ENCODE data around the gene IFI27L1.

The IFI27L1 gene

GRCh38 chr14:94132285-94132887, 51.3 kb downstream of the IFI27L1 start:
- no peak for DNase-seq (ENCODE audit: low spot score)

- DNase-seq (ENCODE audit: low spot score), result no peak
Observed at GRCh38 chr14:94135476-94135875, 54.4 kb downstream of the IFI27L1 start.

GRCh38 chr14:94136575-94137331, 55.6 kb downstream of the IFI27L1 start:
- DNase-seq (ENCODE audit: low spot score), result peak; percentile 83

GRCh38 chr14:94138251-94138650, 57.1 kb downstream of the IFI27L1 start:
- no peak for DNase-seq (ENCODE audit: low spot score)

GRCh38 chr14:94139006-94139405, 57.9 kb downstream of the IFI27L1 start:
- DNase-seq (ENCODE audit: low spot score), result no peak

GRCh38 chr14:94139421-94139820, 58.3 kb downstream of the IFI27L1 start:
- DNase-seq (ENCODE audit: low spot score), result no peak

GRCh38 chr14:94142247-94142646, 61.1 kb downstream of the IFI27L1 start:
- no peak for DNase-seq (ENCODE audit: low spot score)

- no peak for DNase-seq (ENCODE audit: low spot score)
Observed at GRCh38 chr14:94142836-94143235, 61.7 kb downstream of the IFI27L1 start.

- DNase-seq (ENCODE audit: low spot score), result no peak
Observed at GRCh38 chr14:94143239-94143638, 62.1 kb downstream of the IFI27L1 start.

GRCh38 chr14:94143711-94144110, 62.6 kb downstream of the IFI27L1 start:
- no peak for DNase-seq (ENCODE audit: low spot score)

- no peak for DNase-seq (ENCODE audit: low spot score)
Observed at GRCh38 chr14:94144765-94145164, 63.7 kb downstream of the IFI27L1 start.

GRCh38 chr14:94145902-94146527, 64.9 kb downstream of the IFI27L1 start:
- DNase-seq (ENCODE audit: low spot score), result no peak
